Cardiac fibroblast (primary cell): Measurements from ENCODE around the gene HOXC6.
A peak's percentile ranks its signal among the peaks of the same experiment; 100 is the strongest.

Source experiments
- DNase-seq, 2 donors: peaks; one replicate each; pipeline versions ENCODE4 v3.0.0 to v3.0.0-alpha.2; 2010; ENCODE audit warnings: low read depth in 2 of 2
- H3K4me3 ChIP-seq, 2 donors: replicated peaks in 1 of 2; 1 replicate in 1 of 2; 2 replicates in 1 of 2; pipeline ENCODE4 v1.5.1; 2011; ENCODE audit warnings: low read depth in 2 of 2, low read length in 2 of 2, mild to moderate bottlenecking in 2 of 2, moderate library complexity in 1 of 2
- TF ChIP-seq, protein P1 (sequence below): IDR thresholded peaks from one replicate; pipeline ENCODE4 v1.5.1; 2011; ENCODE audit warnings: low read depth, mild to moderate bottlenecking, low read length, inconsistent platforms

HOXC6 gene

GRCh38 chr12:53982648-53983567 is 45.3 kb upstream of the HOXC6 start:
- no peak overlapping the region for H3K4me3 ChIP-seq
- TF ChIP-seq, protein P1, sequence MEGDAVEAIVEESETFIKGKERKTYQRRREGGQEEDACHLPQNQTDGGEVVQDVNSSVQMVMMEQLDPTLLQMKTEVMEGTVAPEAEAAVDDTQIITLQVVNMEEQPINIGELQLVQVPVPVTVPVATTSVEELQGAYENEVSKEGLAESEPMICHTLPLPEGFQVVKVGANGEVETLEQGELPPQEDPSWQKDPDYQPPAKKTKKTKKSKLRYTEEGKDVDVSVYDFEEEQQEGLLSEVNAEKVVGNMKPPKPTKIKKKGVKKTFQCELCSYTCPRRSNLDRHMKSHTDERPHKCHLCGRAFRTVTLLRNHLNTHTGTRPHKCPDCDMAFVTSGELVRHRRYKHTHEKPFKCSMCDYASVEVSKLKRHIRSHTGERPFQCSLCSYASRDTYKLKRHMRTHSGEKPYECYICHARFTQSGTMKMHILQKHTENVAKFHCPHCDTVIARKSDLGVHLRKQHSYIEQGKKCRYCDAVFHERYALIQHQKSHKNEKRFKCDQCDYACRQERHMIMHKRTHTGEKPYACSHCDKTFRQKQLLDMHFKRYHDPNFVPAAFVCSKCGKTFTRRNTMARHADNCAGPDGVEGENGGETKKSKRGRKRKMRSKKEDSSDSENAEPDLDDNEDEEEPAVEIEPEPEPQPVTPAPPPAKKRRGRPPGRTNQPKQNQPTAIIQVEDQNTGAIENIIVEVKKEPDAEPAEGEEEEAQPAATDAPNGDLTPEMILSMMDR: no peak
- no peak for DNase-seq

- H3K4me3 ChIP-seq: no peak overlapping the region
- DNase-seq: no peak
- TF ChIP-seq, protein P1: no peak
Measured at GRCh38 chr12:53983568-53983949, 44.7 kb upstream of the HOXC6 start.

GRCh38 chr12:53983950-53984572 is 44.2 kb upstream of the HOXC6 start:
- DNase-seq: no peak
- no peak overlapping the region for H3K4me3 ChIP-seq
- TF ChIP-seq, protein P1: no peak

GRCh38 chr12:53984901-53985691 is 43.1 kb upstream of the HOXC6 start, which contains the start of gene HOXC10:
HOXC10 (plus strand) TSS chr12:53985146; CDS start chr12:53985260, 114 bp downstream.
- H3K4me3 ChIP-seq: no peak within 1 kb of the TSS
- TF ChIP-seq, protein P1: peak; percentile 56
- DNase-seq: peak; percentile 66 to 69

DNA sequence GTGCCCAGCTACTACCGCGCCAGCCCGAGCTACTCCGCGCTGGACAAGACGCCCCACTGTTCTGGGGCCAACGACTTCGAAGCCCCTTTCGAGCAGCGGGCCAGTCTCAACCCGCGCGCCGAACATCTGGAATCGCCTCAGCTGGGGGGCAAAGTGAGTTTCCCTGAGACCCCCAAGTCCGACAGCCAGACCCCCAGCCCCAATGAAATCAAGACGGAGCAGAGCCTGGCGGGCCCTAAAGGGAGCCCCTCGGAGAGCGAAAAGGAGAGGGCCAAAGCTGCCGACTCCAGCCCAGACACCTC is 42.6 kb upstream of the HOXC6 start:
- no peak overlapping the region for H3K4me3 ChIP-seq
- DNase-seq: no peak
- TF ChIP-seq, protein P1: no peak

DNA sequence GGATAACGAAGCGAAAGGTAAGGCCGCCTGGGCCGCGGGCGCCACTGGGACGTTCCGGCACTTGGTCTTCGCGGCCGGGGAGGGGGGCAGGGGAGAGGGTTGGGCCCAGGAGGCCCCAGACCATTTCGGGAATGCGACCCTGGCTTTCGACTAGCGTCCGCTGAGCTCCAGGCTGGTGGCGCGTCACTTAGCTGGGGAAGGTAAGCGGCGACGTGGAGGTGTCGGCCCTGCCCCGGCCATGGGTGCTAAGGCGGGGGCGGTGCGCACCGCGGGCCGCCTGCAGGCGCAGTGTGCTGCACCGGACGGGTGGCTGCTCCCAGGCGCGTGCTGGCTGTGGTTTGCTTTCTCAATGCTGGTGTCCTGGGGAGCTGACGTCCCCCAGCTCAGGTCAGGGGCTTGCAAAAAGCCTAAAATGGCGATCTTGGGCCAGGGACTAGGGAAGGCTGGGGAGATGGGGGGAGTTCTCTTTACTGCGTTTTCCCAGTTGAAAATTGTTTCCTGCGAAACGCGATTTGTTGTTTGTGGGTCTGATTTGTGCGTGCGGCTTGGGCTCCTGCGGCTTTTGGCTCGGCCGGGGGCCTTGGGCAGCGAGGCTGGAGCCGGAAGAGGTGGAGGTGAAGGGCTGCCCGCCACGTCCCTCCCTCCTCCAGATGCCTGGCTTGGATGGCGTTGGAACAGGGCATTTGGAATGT is 42.1 kb upstream of the HOXC6 start:
- TF ChIP-seq, protein P1: no peak
- no peak for DNase-seq
- H3K4me3 ChIP-seq: no peak overlapping the region
